Fibroblast of lung (primary cell): Measurements from ENCODE around the gene HIP1R.

Experiments used
- EZH2 ChIP-seq: IDR thresholded peaks from 2 replicates; pipeline ENCODE4 v1.5.1; 2012; ENCODE audit warnings: low read length, control low read depth, mild to moderate bottlenecking; ENCODE audit errors: missing control alignments
- TF ChIP-seq, protein P1 (sequence below), 2 donors: IDR thresholded peaks in 1 of 2; conservative IDR thresholded peaks in 1 of 2; 1 replicate in 1 of 2; 2 replicates in 1 of 2; pipeline ENCODE4 v1.5.1; 2011 to 2012; ENCODE audit warnings: low read length in 2 of 2, control low read depth in 1 of 2, inconsistent platforms in 1 of 2, low read depth in 1 of 2, mild to moderate bottlenecking in 1 of 2

DNA sequence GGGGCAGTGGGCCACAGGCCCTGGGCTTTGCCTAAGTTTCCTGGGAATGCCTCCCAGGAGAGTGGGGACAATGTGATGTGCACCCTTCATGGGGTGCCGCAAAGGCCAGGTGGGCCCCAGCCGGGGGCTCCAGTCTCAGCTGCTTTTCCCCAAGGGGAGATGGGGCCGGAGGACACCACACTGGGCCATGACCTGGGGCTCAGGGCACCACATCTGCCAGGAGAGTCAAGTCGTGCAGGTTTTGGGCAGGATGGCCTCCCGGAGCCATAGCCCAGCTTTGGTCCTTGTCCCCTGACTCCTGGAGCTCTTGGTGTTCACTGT, 12.2 kb downstream of the HIP1R start:
- TF ChIP-seq, protein P1, sequence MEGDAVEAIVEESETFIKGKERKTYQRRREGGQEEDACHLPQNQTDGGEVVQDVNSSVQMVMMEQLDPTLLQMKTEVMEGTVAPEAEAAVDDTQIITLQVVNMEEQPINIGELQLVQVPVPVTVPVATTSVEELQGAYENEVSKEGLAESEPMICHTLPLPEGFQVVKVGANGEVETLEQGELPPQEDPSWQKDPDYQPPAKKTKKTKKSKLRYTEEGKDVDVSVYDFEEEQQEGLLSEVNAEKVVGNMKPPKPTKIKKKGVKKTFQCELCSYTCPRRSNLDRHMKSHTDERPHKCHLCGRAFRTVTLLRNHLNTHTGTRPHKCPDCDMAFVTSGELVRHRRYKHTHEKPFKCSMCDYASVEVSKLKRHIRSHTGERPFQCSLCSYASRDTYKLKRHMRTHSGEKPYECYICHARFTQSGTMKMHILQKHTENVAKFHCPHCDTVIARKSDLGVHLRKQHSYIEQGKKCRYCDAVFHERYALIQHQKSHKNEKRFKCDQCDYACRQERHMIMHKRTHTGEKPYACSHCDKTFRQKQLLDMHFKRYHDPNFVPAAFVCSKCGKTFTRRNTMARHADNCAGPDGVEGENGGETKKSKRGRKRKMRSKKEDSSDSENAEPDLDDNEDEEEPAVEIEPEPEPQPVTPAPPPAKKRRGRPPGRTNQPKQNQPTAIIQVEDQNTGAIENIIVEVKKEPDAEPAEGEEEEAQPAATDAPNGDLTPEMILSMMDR (conservative IDR thresholded peaks at IDR 0.05 in 1 of 2, IDR thresholded peaks at IDR 0.05 in 1 of 2; ENCODE audit: low read depth in 1 of 2, low read length in 2 of 2), result no peak
- no peak for TF ChIP-seq EZH2
